ENCODE measurements around the gene TECRL.

Gene TECRL

GRCh38 chr4:64271601-64272081 lies 137.6 kb downstream of the TECRL start:
- Mint-ChIP-seq H3K27me3 (no peaks in the 10 kb centered on the region), H3K36me3 (ENCODE audit: insufficient read depth) (no peaks in the 10 kb centered on the region), H3K4me1 (ENCODE audit: low read depth in 2 of 2) (no peaks in the 10 kb centered on the region), H3K27ac (no peak overlapping the region), H3K4me3 (no peak overlapping the region), H3K9me3 (peaks cover 6 to 17% of the 10 kb centered on the region in 2 donors)
- ATAC-seq (replicated peaks) (no peak), DNase-seq (no peak)

DNA sequence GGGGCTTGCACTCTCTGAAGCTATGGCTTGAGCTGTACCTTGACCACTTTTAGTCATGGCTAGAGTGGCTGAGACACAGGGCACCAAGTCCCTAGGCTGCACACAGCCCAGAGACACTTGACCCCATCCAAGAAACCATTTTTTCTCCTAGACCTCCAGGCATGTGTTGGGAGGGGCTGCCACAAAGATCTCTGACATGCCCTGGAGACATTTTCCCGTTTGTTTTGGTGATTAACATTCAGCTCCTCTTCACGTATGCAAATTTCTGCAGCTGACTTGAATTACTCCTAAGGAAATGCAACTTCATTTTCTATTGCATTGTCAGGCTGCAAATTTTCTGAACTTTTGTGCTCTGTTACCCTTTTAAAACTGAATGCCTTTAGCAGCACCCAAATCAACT lies 142.6 kb downstream of the TECRL start:
- ATAC-seq (replicated peaks) (no peak), DNase-seq (no peak)
- H3K4me3 Mint-ChIP-seq: no peak overlapping the region
- no peaks in the 10 kb centered on the region for H3K4me1 Mint-ChIP-seq (ENCODE audit: low read depth in 2 of 2)
- H3K27ac Mint-ChIP-seq: no peak overlapping the region
- H3K27me3 Mint-ChIP-seq: no peaks in the 10 kb centered on the region
- peaks cover 8 to 15% of the 10 kb centered on the region in 2 donors for H3K9me3 Mint-ChIP-seq
- no peaks in the 10 kb centered on the region for H3K36me3 Mint-ChIP-seq (ENCODE audit: insufficient read depth)

- peaks cover 8 to 11% of the 10 kb centered on the region in 2 donors for H3K9me3 Mint-ChIP-seq
These were observed 143.0 kb downstream of the TECRL start for GRCh38 chr4:64266263-64266662.

GRCh38 chr4:64251781-64252180 lies 157.5 kb downstream of the TECRL start:
- Mint-ChIP-seq H3K36me3 (ENCODE audit: insufficient read depth) (peaks cover under 1% of the 10 kb centered on the region), H3K4me1 (ENCODE audit: low read depth in 2 of 2) (no peaks in the 10 kb centered on the region), H3K4me3 (no peak overlapping the region), H3K27ac (no peak overlapping the region), H3K9me3 (peaks cover 4 to 11% of the 10 kb centered on the region in 2 donors), H3K27me3 (no peaks in the 10 kb centered on the region)
- ATAC-seq (replicated peaks) (no peak), DNase-seq (no peak)

More at GRCh38 chr4:64266263-64266662, 143.0 kb downstream of the TECRL start:
- H3K27ac Mint-ChIP-seq: no peak overlapping the region
- DNase-seq (no peak), ATAC-seq (replicated peaks) (no peak)
- H3K4me3 Mint-ChIP-seq: no peak overlapping the region
- H3K36me3 Mint-ChIP-seq (ENCODE audit: insufficient read depth): no peaks in the 10 kb centered on the region
- H3K27me3 Mint-ChIP-seq: no peaks in the 10 kb centered on the region
- no peaks in the 10 kb centered on the region for H3K4me1 Mint-ChIP-seq (ENCODE audit: low read depth in 2 of 2)

GRCh38 chr4:64250488-64250887 lies 158.8 kb downstream of the TECRL start:
- Mint-ChIP-seq H3K9me3 (peaks cover 4 to 11% of the 10 kb centered on the region in 2 donors), H3K27me3 (no peaks in the 10 kb centered on the region), H3K36me3 (ENCODE audit: insufficient read depth) (no peaks in the 10 kb centered on the region), H3K4me3 (no peak overlapping the region), H3K4me1 (ENCODE audit: low read depth in 2 of 2) (no peaks in the 10 kb centered on the region), H3K27ac (no peak overlapping the region)
- DNase-seq (no peak), ATAC-seq (replicated peaks) (no peak)

DNA sequence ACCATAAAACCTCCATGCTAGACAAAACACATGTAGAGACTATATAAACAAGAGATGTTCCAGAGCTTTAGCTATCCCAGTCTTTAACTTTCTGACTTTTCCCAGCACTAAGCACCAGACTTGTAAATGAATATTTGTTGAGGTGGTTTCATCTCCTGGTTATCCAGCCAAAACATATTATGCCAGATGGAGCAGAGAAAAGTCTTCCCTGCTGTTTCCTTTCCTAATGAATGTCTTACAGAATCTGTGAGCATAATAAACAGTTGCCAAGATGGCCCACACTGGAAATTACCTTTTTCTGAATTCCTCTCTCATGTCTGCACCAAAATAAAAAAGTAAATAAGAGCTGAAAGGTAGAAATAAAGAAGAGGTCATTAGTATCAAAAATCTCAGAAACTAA lies 159.2 kb downstream of the TECRL start:
- H3K27ac Mint-ChIP-seq: no peak overlapping the region
- H3K27me3 Mint-ChIP-seq: no peaks in the 10 kb centered on the region
- DNase-seq (no peak), ATAC-seq (replicated peaks) (no peak)
- H3K4me3 Mint-ChIP-seq: no peak overlapping the region
- no peaks in the 10 kb centered on the region for H3K4me1 Mint-ChIP-seq (ENCODE audit: low read depth in 2 of 2)
- peaks cover 4 to 11% of the 10 kb centered on the region in 2 donors for H3K9me3 Mint-ChIP-seq
- no peaks in the 10 kb centered on the region for H3K36me3 Mint-ChIP-seq (ENCODE audit: insufficient read depth)

- Mint-ChIP-seq H3K9me3 (peaks cover 4 to 17% of the 10 kb centered on the region in 2 donors), H3K4me3 (no peak overlapping the region), H3K36me3 (ENCODE audit: insufficient read depth) (no peaks in the 10 kb centered on the region), H3K4me1 (ENCODE audit: low read depth in 2 of 2) (no peaks in the 10 kb centered on the region), H3K27me3 (no peaks in the 10 kb centered on the region), H3K27ac (no peak overlapping the region)
- DNase-seq: no peak
- no peak for ATAC-seq (replicated peaks)
These were observed 161.1 kb downstream of the TECRL start for GRCh38 chr4:64248186-64248585.

DNA sequence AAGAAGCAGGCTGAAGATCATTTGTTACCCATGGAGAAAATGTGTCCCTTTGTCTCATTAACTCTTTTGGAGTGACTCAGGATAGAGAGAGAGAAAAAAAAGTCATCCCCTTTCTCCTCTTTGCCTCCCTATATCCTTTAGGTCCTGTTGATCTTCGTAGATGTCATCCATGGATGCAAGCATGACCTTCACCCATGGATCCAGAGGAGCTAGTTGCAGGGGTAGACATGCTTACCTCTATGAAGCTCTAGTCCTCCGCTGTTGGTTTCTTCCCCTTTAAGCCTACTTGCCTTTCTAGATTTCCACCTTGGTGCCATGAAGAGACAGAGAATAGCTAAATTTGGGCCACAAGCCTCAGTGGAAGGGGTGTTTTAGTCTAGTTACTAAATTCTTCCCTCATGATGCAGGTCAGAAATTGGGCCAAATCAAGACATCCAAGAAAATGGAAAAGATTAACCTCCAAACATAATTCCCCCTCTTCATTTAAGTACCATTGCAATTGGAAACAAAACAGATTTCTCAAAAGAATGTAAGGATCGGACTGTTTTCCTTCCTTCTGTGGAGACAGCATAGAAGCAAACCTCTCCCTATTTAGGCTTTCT lies 178.4 kb downstream of the TECRL start:
- ATAC-seq (replicated peaks) (no peak), DNase-seq (no peak)
- Mint-ChIP-seq H3K27ac (no peak overlapping the region), H3K9me3 (peaks cover 12 to 19% of the 10 kb centered on the region in 2 donors), H3K4me3 (no peak overlapping the region), H3K4me1 (ENCODE audit: low read depth in 2 of 2) (no peaks in the 10 kb centered on the region), H3K27me3 (no peaks in the 10 kb centered on the region), H3K36me3 (ENCODE audit: insufficient read depth) (no peaks in the 10 kb centered on the region)

All from effector memory CD8-positive, alpha-beta T cell (primary cell).